Measurements from ENCODE around the gene DIP2C. TPM values are rescaled to one million over a fixed set of nuclear protein-coding genes. Genes with fewer than 3 reads are reported as not detected.

The DIP2C gene
- total RNA-seq, 3 donors from 2014 or later, result 17.1 to 48.2 (median 20.3) TPM

DNA sequence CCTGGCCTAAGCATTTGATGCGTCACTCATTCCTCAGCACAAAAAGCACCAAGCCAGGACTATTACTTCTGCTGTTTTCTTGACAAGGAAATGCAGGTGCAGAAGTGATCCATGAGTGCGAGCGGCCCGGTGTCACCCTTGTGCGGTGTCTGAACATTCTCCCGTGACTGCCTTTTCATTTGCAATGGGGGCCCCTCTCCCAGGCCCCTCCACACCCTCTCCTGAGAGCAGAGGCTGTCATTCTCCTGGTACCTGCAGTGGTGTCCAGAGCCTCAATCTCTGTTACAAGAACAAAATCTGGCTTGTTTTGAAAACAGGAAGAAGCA is 213.1 kb downstream of the DIP2C start:
- DNase-seq (ENCODE audit: low spot score in 2 of 2), result no peak
- no peaks in the 10 kb centered on the region for H3K36me3 ChIP-seq
- H3K27ac ChIP-seq, result no peak overlapping the region
- H3K27me3 ChIP-seq, result no peaks in the 10 kb centered on the region
- no peaks in the 10 kb centered on the region for H3K9me3 ChIP-seq
- TF ChIP-seq POLR2AphosphoS5 (IDR thresholded peaks at IDR 0.05) (no peak), CTCF (IDR thresholded peaks at IDR 0.05) (no peak), POLR2A (IDR thresholded peaks at IDR 0.05) (no peak)
- intact Hi-C loops (cut with DNase I; ENCODE audit: low total_unique reads), result no loop called here
- H3K4me1 ChIP-seq, result no peaks in the 10 kb centered on the region
- H3K4me3 ChIP-seq, result no peak overlapping the region

DNA sequence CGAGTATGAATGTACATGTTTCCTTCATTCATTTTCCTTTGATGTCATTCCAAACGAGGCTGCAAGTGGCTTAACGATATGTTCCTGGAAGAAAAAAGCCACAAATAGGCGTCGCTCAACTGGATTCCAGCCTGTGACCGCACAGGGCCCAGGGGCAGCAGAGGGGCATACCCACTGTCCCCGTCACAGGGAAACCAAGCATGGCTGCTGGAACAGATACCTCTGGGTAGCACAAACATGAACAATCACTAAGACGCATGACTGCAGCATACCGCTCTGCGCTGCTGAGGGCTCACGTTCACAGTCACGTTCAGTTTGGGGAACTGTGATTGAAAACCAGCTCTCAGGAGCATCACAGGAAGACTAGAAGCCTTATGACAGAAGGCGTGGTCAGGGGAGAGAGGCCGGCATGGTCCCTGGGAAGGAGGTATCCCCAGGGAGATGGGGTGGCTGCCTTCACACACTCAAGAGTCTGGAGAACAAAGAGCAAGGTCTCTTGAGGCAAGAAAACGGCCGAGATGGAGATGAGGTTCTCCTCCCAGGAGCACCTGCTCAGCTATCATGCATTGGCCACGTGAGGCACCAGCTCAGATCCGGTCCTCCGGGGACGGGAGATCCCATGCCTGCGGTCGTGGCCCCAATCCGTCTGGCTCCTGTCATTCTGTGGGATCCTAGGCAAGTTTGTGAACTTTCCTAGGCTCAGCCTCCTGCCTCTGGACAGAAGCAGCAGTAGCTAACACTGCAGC is 213.6 kb downstream of the DIP2C start:
- no peak for DNase-seq (ENCODE audit: low spot score in 2 of 2)
- intact Hi-C loops (cut with DNase I; ENCODE audit: low total_unique reads), result no loop called here
- Histone ChIP-seq H3K9me3 (no peaks in the 10 kb centered on the region), H3K27me3 (no peaks in the 10 kb centered on the region), H3K4me1 (no peaks in the 10 kb centered on the region), H3K27ac (no peak overlapping the region), H3K36me3 (no peaks in the 10 kb centered on the region), H3K4me3 (no peak overlapping the region)
- TF ChIP-seq POLR2AphosphoS5 (IDR thresholded peaks at IDR 0.05) (no peak), CTCF (IDR thresholded peaks at IDR 0.05) (no peak), POLR2A (IDR thresholded peaks at IDR 0.05) (no peak)

GRCh38 chr10:474946-475345 is 214.5 kb downstream of the DIP2C start:
- intact Hi-C loops (cut with DNase I; ENCODE audit: low total_unique reads), result no loop called here
- Histone ChIP-seq H3K4me3 (no peak overlapping the region), H3K9me3 (no peaks in the 10 kb centered on the region), H3K36me3 (no peaks in the 10 kb centered on the region), H3K27ac (no peak overlapping the region), H3K4me1 (no peaks in the 10 kb centered on the region), H3K27me3 (no peaks in the 10 kb centered on the region)
- DNase-seq (ENCODE audit: low spot score in 2 of 2), result no peak
- TF ChIP-seq POLR2AphosphoS5 (IDR thresholded peaks at IDR 0.05) (no peak), CTCF (IDR thresholded peaks at IDR 0.05) (no peak), POLR2A (IDR thresholded peaks at IDR 0.05) (no peak)

- no peaks in the 10 kb centered on the region for H3K27me3 ChIP-seq
- H3K4me1 ChIP-seq, result no peaks in the 10 kb centered on the region
- no peak overlapping the region for H3K4me3 ChIP-seq
- no peaks in the 10 kb centered on the region for H3K9me3 ChIP-seq
- no peak for TF ChIP-seq POLR2AphosphoS5 (IDR thresholded peaks at IDR 0.05)
- TF ChIP-seq CTCF (IDR thresholded peaks at IDR 0.05), result no peak
- no peak for TF ChIP-seq POLR2A (IDR thresholded peaks at IDR 0.05)
- no peak for DNase-seq (ENCODE audit: low spot score in 2 of 2)
- intact Hi-C loops (cut with DNase I; ENCODE audit: low total_unique reads), result no loop called here
- H3K36me3 ChIP-seq, result no peaks in the 10 kb centered on the region
- H3K27ac ChIP-seq, result no peak overlapping the region
These were observed 215.1 kb downstream of the DIP2C start for GRCh38 chr10:474406-474805.

DNA sequence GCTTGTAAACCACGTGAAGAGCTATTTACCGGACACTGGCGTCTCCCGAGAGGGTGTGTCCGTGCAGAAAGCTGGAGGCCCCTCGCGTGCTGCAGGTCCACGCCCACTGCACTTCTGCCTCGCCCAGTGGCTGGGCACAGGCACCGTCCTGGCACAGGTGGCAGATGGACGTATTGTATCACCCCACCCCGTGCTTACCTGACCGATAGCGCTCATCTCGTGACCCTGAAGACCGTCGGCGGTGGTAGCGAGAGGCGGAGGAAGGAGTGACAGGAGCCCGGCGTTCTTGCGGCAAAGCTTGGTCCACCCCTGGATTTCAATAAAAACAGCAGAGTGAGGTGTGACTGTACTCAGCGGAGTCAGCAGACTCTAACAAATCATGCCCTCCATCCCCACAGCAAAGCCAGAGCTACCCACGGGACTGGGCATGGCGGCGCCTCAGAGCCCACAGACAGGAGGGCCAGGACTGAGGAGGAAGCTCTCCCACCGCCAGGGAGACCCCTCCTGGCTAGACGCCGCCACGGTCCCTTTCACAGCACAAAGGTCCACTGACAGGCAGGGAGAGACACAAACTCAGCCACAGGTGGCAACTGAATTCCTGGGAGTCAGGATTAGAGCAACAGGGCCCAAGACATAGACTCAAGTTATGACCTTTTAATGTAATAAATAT is 217.1 kb downstream of the DIP2C start:
- no peaks in the 10 kb centered on the region for H3K9me3 ChIP-seq
- H3K4me3 ChIP-seq, result no peak overlapping the region
- H3K27ac ChIP-seq, result no peak overlapping the region
- TF ChIP-seq CTCF (IDR thresholded peaks at IDR 0.05) (no peak), POLR2AphosphoS5 (IDR thresholded peaks at IDR 0.05) (no peak), POLR2A (IDR thresholded peaks at IDR 0.05) (no peak)
- H3K36me3 ChIP-seq, result no peaks in the 10 kb centered on the region
- DNase-seq (ENCODE audit: low spot score in 2 of 2), result no peak
- intact Hi-C loops (cut with DNase I; ENCODE audit: low total_unique reads), result no loop called here
- no peaks in the 10 kb centered on the region for H3K4me1 ChIP-seq
- H3K27me3 ChIP-seq, result no peaks in the 10 kb centered on the region
